Thymus (tissue), 11 donors: ENCODE results near the gene FGF7. TPM values are rescaled to one million over a fixed set of nuclear protein-coding genes. Genes with fewer than 3 reads are reported as not detected.
A peak's percentile ranks its signal among the peaks of the same experiment; 100 is the strongest.
"Not testable (repeated sequence)": the region's sequence is repeated elsewhere in the genome, so short reads cannot be mapped to it uniquely, and the experiment has no call there.

Experiments
- DNase-seq, 9 donors: peaks; one replicate each; pipeline ENCODE4 v3.0.0-alpha.2; 2013; ENCODE audit warnings: low spot score in 9 of 9, low read depth in 6 of 9, missing footprints in 1 of 9
- H3K27ac ChIP-seq, 2 donors: one replicate each; pipeline ENCODE4 v1.5.1; 2013; ENCODE audit warnings: control low read depth in 1 of 2, low read depth in 1 of 2, low read length in 1 of 2, mild to moderate bottlenecking in 1 of 2, moderate library complexity in 1 of 2
- H3K27me3 ChIP-seq, 2 donors: one replicate each; pipeline ENCODE4 v1.5.1; 2013; ENCODE audit warnings: low read length in 1 of 2; ENCODE audit not compliant: control insufficient read depth in 2 of 2, insufficient read depth in 1 of 2
- H3K36me3 ChIP-seq, 2 donors: one replicate each; pipeline ENCODE4 v1.5.1; 2013; ENCODE audit warnings: low read length in 1 of 2, mild to moderate bottlenecking in 1 of 2, moderate library complexity in 1 of 2; ENCODE audit not compliant: control insufficient read depth in 2 of 2, insufficient read depth in 2 of 2
- H3K4me1 ChIP-seq, 2 donors: one replicate each; pipeline ENCODE4 v1.5.1; 2013; ENCODE audit warnings: low read length in 2 of 2; ENCODE audit not compliant: control insufficient read depth in 2 of 2, insufficient read depth in 2 of 2
- H3K4me3 ChIP-seq, 2 donors: one replicate each; pipeline ENCODE4 v1.5.1; 2013; ENCODE audit warnings: low read length in 2 of 2, control low read depth in 1 of 2, mild to moderate bottlenecking in 1 of 2
- H3K9me3 ChIP-seq, 2 donors: one replicate each; pipeline ENCODE4 v1.5.1; 2013; ENCODE audit warnings: low read length in 1 of 2, mild to moderate bottlenecking in 1 of 2; ENCODE audit not compliant: control insufficient read depth in 2 of 2, insufficient read depth in 1 of 2
- WGBS: extraction: QIAGEN DNeasy Blood & Tissue Kit; methylation state at CpG from one replicate; pipeline ENCODE4 v1.1.7; 2013; 5-methylcytosine and 5-hydroxymethylcytosine counted together
- polyA plus RNA-seq: library from polyadenylated mRNA; stranded (reverse); fragments of 200-250 nt; gene quantifications from one replicate; pipeline ENCODE4 v1.2.3, GENCODE V29; 2013
- total RNA-seq: library from RNA; stranded (reverse); fragments of 120-200 nt; gene quantifications from one replicate; pipeline ENCODE4 v1.2.4, GENCODE V29; 2013
- donor health status: healthy.

Gene FGF7
- total and polyA plus RNA-seq, 2 donors, result 2.1 to 5.0 TPM

DNA sequence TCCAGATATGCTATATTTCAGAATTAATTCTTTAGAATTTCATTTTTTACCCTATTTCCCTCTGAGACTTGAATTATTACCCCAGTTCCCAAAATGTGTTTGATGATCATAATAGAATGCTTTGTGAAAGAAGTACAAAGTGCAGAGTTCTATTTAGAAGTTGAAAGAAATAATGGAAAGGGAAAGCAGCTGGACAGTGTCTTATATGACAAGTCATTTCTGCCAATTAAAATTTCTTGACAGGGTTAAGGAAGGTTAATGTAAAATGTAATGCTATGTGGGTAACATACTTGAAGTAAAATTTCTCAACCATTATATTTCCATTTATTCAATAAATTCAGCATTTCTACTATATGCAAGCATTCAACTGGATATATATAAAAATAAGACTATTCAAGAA is 33.1 kb downstream of the FGF7 start:
- H3K27me3 ChIP-seq, result no peaks in the 10 kb centered on the region
- DNase-seq, result no peak
- no peak overlapping the region for H3K27ac ChIP-seq
- no peak overlapping the region for H3K4me3 ChIP-seq
- no peaks in the 10 kb centered on the region for H3K9me3 ChIP-seq
- no peaks in the 10 kb centered on the region for H3K4me1 ChIP-seq
- H3K36me3 ChIP-seq, result no peaks in the 10 kb centered on the region

DNA sequence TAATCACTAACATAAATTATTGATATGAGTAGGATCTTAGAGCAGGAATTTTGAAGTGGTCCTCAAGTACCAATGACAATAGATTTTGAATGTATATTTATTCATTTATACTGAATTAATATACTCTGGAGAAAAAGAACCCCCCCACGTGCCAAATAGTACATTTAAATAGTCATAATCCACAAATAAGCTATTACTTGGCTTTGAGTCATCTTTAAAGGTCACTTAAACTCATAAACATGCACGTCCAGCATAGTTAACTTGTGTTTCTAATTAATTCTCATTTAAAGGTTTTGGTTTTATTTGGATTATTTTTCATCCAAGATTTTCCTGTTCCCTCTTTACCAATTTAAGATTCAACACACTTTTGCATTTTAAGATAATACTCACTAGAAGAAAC is 35.1 kb downstream of the FGF7 start:
- 85% methylated on average over 2 of the region's 2 CpGs for WGBS
- no peaks in the 10 kb centered on the region for H3K27me3 ChIP-seq
- H3K9me3 ChIP-seq, result no peaks in the 10 kb centered on the region
- H3K4me3 ChIP-seq, result no peak overlapping the region
- H3K4me1 ChIP-seq, result no peaks in the 10 kb centered on the region
- no peaks in the 10 kb centered on the region for H3K36me3 ChIP-seq
- no peak overlapping the region for H3K27ac ChIP-seq
- no peak for DNase-seq

DNA sequence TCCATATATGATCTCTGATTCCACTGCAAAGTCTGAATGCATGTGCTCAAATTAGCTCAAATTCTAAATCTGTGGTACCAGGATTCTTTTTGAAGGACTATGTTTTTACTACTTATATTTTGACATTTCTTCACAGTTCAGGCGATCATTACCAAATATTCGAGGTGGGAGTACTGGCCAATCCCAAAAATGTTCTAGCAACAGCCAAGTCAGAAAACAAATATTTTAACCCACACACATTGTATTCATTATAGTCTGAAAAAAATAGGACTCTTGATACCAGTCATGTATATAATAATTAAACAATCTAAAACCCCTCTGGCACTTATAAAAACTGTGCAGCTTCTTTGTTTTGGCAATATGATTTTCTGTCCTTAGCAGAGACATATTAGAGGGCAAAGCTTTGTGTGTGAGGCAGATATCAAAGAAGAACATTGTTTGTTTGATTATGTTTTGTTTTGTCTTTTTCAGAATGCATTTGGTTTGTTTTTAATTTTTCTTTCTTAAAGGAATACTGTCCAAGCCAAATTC is 37.4 kb downstream of the FGF7 start:
- no peak overlapping the region for H3K27ac ChIP-seq

DNA sequence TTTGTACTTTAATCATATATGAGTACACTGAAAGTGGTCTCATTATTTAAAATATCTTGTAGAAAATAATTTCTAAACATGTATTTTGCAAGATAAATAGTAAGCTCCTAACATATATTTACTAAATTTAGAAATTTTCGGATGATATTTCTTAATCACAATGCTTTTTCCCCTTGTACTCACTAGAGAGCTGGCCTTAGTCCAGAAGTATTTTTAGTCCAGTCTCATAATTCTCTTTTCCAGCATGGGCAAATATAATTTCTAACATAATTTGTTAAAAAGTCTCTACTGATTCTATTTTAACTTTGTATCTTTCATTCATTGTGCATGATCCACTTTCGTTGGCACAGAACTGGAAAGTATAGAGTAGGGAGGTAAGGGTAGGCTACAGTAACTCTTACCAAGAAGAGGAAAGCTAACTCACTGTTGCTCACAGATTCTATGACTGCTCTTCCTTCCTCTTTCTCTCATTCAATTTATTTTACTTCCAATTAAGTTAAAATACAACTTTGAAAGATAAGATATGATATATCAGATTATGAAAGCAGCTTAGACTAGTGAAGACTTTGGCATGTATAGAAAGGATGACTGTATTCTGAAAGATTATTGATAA is 39.3 kb downstream of the FGF7 start:
- DNase-seq, result no peak
- H3K27ac ChIP-seq, result no peak overlapping the region
- WGBS, result 61% methylated on average over 2 of the region's 2 CpGs

More for the DNA sequence above, 37.4 kb downstream of the FGF7 start:
- no peaks in the 10 kb centered on the region for H3K4me1 ChIP-seq
- DNase-seq, result no peak
- H3K4me3 ChIP-seq, result no peak overlapping the region
- 93% methylated on average over 2 of the region's 2 CpGs for WGBS
- H3K9me3 ChIP-seq, result no peaks in the 10 kb centered on the region
- H3K36me3 ChIP-seq, result no peaks in the 10 kb centered on the region
- no peaks in the 10 kb centered on the region for H3K27me3 ChIP-seq

DNA sequence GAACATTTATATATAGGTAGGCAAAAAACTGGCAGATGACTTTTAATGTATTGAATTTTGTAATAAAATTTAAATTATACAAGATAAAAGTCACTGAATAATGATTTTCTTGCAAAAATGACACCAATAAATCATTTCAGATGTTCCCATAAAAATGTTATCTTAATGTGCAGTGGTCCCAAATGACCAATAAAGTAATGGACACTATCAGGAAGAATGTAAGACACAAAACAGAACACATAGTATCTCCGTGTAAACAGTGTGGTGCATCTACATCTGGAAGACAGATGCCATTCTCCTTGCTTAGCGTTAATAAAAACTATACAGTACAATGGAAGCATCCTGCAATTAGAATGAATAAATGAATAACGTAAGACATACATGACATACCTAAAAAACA is 41.5 kb downstream of the FGF7 start:
- no peaks in the 10 kb centered on the region for H3K9me3 ChIP-seq
- no peaks in the 10 kb centered on the region for H3K4me1 ChIP-seq
- H3K36me3 ChIP-seq, result no peaks in the 10 kb centered on the region
- 96% methylated on average over 3 of the region's 3 CpGs for WGBS
- no peaks in the 10 kb centered on the region for H3K27me3 ChIP-seq
- no peak for DNase-seq
- H3K4me3 ChIP-seq, result no peak overlapping the region
- no peak overlapping the region for H3K27ac ChIP-seq

More for the DNA sequence above, 39.3 kb downstream of the FGF7 start:
- H3K9me3 ChIP-seq, result no peaks in the 10 kb centered on the region
- no peak overlapping the region for H3K4me3 ChIP-seq
- no peaks in the 10 kb centered on the region for H3K4me1 ChIP-seq
- H3K36me3 ChIP-seq, result no peaks in the 10 kb centered on the region
- H3K27me3 ChIP-seq, result no peaks in the 10 kb centered on the region

DNA sequence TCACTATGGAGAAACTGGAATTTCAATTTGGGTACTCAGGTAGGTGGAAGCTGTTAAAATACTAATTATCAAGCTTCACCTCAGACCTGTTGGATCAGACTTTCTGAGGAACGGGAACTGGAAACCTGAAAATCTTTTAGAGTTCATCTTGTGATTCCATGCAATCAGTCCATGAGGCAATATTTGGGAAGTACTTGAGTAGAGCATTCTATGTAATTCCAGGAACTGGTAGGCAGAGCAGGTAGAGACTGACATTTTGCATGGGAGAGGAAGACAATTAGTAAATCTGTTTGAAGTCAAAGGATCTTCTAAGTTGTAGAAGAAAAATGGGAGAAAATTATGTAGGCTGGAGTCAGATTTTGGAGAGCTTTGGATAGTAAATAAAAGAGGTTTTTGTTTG is 43.1 kb downstream of the FGF7 start:
- 96% methylated on average over 1 of the region's 1 CpG for WGBS

DNA sequence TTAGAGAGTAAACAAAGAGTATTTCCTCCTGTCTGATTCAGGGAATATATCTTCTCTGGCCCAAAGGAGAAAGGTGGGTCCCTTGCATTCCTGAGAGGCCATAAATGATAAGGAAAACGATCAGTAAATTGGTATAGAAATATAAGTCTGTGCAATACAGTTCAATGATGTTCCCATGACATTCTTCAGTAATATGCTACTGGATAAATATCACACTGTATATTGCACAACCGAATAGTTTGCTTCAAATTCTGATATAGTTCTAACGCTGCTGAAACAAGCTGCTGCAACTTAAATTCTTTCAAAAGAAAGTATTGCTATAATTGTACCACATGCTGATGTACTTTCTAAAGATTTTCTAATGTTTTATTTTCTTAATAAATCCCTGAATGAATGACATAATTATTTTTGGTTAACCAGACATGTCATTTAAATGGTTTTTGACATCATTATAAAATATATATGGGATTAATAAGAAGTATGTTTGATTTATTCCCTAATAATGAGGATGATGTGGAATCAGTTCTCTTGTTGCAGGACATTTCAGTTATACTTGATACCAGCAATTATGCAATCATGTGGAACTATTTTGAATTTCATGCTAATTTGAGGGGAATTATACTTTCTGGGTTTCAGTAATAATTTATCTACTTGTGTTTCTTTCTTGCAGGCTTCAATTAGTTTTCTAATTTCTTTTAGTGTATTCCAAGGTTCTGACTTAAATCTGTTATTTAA is 44.9 kb downstream of the FGF7 start:
- H3K9me3 ChIP-seq, result no peaks in the 10 kb centered on the region
- peaks cover 0 to 7% of the 10 kb centered on the region in 2 donors for H3K4me1 ChIP-seq
- 92% methylated on average over 3 of the region's 3 CpGs for WGBS
- no peak for DNase-seq
- no peak overlapping the region for H3K27ac ChIP-seq
- no peak overlapping the region for H3K4me3 ChIP-seq
- no peaks in the 10 kb centered on the region for H3K36me3 ChIP-seq
- H3K27me3 ChIP-seq, result no peaks in the 10 kb centered on the region

More for the DNA sequence above, 43.1 kb downstream of the FGF7 start:
- Histone ChIP-seq H3K36me3 (no peaks in the 10 kb centered on the region), H3K4me3 (no peak overlapping the region), H3K27ac (no peak overlapping the region), H3K27me3 (no peaks in the 10 kb centered on the region), H3K9me3 (no peaks in the 10 kb centered on the region), H3K4me1 (peaks cover 0 to 2% of the 10 kb centered on the region in 2 donors)
- no peak for DNase-seq

DNA sequence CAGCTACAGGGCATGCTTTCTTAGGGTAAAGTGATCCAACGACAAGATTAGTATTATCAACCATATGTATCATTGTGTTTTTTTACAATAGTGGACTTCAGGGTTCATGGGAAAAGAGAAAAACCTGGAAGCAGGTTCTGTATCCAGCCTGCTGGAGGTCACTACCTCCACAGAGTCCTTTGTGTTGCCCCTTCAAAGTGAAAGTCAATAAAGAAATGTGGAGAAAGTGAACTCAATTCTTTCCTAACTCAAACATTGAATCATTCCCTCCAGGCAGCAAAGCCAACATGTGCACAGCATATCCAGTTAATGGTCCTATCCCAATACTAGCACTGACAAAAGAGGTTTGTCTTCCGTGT is 45.4 kb downstream of the FGF7 start:
- Histone ChIP-seq H3K36me3 (no peaks in the 10 kb centered on the region), H3K27ac (no peak overlapping the region), H3K27me3 (no peaks in the 10 kb centered on the region), H3K4me1 (peaks cover 0 to 7% of the 10 kb centered on the region in 2 donors), H3K4me3 (no peak overlapping the region), H3K9me3 (no peaks in the 10 kb centered on the region)
- WGBS, result 94% methylated on average over 2 of the region's 2 CpGs
- DNase-seq, result no peak

DNA sequence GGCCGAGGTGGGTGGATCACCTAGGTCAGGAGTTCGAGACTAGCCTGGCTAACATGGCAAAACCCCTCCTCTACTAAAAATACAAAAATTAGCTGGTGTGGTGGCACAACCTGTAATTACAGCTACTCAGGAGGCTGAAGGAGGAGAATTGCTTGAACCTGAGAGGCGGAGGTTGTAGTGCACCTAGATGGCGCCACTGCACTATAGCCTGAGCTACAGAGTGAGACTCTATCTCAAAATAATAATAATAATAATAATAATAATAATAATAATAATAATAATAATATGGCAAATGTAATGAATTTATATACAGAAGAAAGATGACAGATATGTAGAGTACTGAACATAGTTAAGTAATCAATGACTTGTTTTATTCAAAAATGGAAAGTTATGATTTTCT is 48.2 kb downstream of the FGF7 start:
- not testable (repeated sequence) for H3K27me3 ChIP-seq, H3K4me1 ChIP-seq, H3K36me3 ChIP-seq, H3K9me3 ChIP-seq, H3K4me3 ChIP-seq
- 81% methylated on average over 4 of the region's 4 CpGs for WGBS
- peak overlapping the region in 1 of 2 donors; percentile 91 for H3K27ac ChIP-seq
- peak in 6 of 9 donors; percentile 18 to 60 (median 43) for DNase-seq
